ENCODE measurements around the gene KCNH8. TPM values are rescaled to one million over a fixed set of nuclear protein-coding genes. Genes with fewer than 3 reads are reported as not detected.

The KCNH8 gene
- total and polyA plus RNA-seq, 2 of the 4 experiments (the other 2 are of a cell fraction): not detected

GRCh38 chr3:19522305-19522704, 374.0 kb downstream of the KCNH8 start:
- Histone ChIP-seq H3K4me1 (ENCODE audit: control insufficient read depth, insufficient read depth, low read length) (no peaks in the 10 kb centered on the region), H4K91ac (ENCODE audit: insufficient read depth, low read depth, low read length) (no peak overlapping the region), H4K20me1 (ENCODE audit: insufficient read depth, low read length) (no peaks in the 10 kb centered on the region), H4K5ac (ENCODE audit: low read depth, low read length) (no peak overlapping the region), H3K4ac (ENCODE audit: low read depth, low read length) (no peak overlapping the region), H3K27ac (ENCODE audit: insufficient read depth, low read length) (no peak overlapping the region), H3K14ac (replicated peaks; ENCODE audit: low read depth, low read length) (no peak overlapping the region), H3K23ac (ENCODE audit: low read depth, low read length) (no peak overlapping the region), H2BK120ac (ENCODE audit: low read depth, low read length) (no peak overlapping the region), H3K9me3 (ENCODE audit: control insufficient read depth, insufficient read depth, low read length) (peaks cover 8% of the 10 kb centered on the region), H3K4me2 (ENCODE audit: low read depth, low read length) (no peak overlapping the region), H3K79me1 (ENCODE audit: low read depth in 1 of 2, low read length in 2 of 2) (no peaks in the 10 kb centered on the region), H2BK15ac (ENCODE audit: low read depth, low read length) (no peak overlapping the region), H2BK5ac (ENCODE audit: low read depth, low read length, poor library complexity, severe bottlenecking) (no peak overlapping the region), H3K36me3 (ENCODE audit: control insufficient read depth, insufficient read depth, low read length) (no peaks in the 10 kb centered on the region), H2AK9ac (replicated peaks; ENCODE audit: low read depth, low read length, poor library complexity) (no peak overlapping the region), H3K56ac (ENCODE audit: extremely low read depth, insufficient read depth, low read length) (no peak overlapping the region), H3K9ac (ENCODE audit: low read depth, low read length) (no peak overlapping the region), H3K18ac (ENCODE audit: low read depth, low read length) (no peak overlapping the region), H2AK5ac (ENCODE audit: low read depth, low read length) (no peak overlapping the region), H3K9me1 (ENCODE audit: insufficient read depth, low read length) (no peaks in the 10 kb centered on the region), H3K4me3 (ENCODE audit: insufficient read depth, low read depth, low read length) (no peak overlapping the region), H2AFZ (replicated peaks; ENCODE audit: low read length, poor library complexity) (no peak overlapping the region), H2BK20ac (ENCODE audit: low read depth, low read length) (no peak overlapping the region), H3K27me3 (ENCODE audit: control insufficient read depth, insufficient read depth, low read length) (no peaks in the 10 kb centered on the region), H4K8ac (ENCODE audit: low read depth in 2 of 2, low read length in 2 of 2) (no peak overlapping the region)
- dilution Hi-C loops (cut with HindIII; ENCODE audit: low sequenced_read_pairs, unreplicated experiment) (no loop called here), in situ Hi-C loops (cut with MboI; ENCODE audit: low sequenced_read_pairs) (no loop called here), intact Hi-C loops (cut with micrococcal nuclease) (no loop called here)
- no TSS peak for BruUV-seq (replicated peaks)
- DNase-seq (no peak), ATAC-seq (ENCODE audit: low read depth) (no peak)
- TF ChIP-seq, protein P1, sequence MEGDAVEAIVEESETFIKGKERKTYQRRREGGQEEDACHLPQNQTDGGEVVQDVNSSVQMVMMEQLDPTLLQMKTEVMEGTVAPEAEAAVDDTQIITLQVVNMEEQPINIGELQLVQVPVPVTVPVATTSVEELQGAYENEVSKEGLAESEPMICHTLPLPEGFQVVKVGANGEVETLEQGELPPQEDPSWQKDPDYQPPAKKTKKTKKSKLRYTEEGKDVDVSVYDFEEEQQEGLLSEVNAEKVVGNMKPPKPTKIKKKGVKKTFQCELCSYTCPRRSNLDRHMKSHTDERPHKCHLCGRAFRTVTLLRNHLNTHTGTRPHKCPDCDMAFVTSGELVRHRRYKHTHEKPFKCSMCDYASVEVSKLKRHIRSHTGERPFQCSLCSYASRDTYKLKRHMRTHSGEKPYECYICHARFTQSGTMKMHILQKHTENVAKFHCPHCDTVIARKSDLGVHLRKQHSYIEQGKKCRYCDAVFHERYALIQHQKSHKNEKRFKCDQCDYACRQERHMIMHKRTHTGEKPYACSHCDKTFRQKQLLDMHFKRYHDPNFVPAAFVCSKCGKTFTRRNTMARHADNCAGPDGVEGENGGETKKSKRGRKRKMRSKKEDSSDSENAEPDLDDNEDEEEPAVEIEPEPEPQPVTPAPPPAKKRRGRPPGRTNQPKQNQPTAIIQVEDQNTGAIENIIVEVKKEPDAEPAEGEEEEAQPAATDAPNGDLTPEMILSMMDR (conservative IDR thresholded peaks at IDR 0.05; ENCODE audit: low read depth, low read length): no peak
- TF ChIP-seq CHD1 (IDR thresholded peaks at IDR 0.05; ENCODE audit: low read depth, low read length): no peak
- TF ChIP-seq NFE2L2 (IDR thresholded peaks at IDR 0.05; ENCODE audit: low read depth, low read length): no peak
- TF ChIP-seq RAD21 (IDR thresholded peaks at IDR 0.05; ENCODE audit: low read length): no peak
- no peak for TF ChIP-seq FOS (IDR thresholded peaks at IDR 0.05; ENCODE audit: low read depth, low read length)
- TF ChIP-seq MXI1 (IDR thresholded peaks at IDR 0.05; ENCODE audit: borderline replicate concordance, low read depth, low read length): no peak
- TF ChIP-seq, protein P2, sequence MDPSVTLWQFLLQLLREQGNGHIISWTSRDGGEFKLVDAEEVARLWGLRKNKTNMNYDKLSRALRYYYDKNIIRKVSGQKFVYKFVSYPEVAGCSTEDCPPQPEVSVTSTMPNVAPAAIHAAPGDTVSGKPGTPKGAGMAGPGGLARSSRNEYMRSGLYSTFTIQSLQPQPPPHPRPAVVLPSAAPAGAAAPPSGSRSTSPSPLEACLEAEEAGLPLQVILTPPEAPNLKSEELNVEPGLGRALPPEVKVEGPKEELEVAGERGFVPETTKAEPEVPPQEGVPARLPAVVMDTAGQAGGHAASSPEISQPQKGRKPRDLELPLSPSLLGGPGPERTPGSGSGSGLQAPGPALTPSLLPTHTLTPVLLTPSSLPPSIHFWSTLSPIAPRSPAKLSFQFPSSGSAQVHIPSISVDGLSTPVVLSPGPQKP (IDR thresholded peaks at IDR 0.05; ENCODE audit: borderline replicate concordance, low read depth, low read length): no peak
- no peak for TF ChIP-seq RFX5 (IDR thresholded peaks at IDR 0.05; ENCODE audit: low read depth, low read length)
- no peak for TF ChIP-seq MAZ (IDR thresholded peaks at IDR 0.05; ENCODE audit: borderline replicate concordance, low read depth, low read length)
- no peak for TF ChIP-seq SMC3 (IDR thresholded peaks at IDR 0.05; ENCODE audit: low read depth, low read length)
- TF ChIP-seq BHLHE40 (IDR thresholded peaks at IDR 0.05; ENCODE audit: low read depth, low read length): no peak
- POLR2A ChIA-PET (ENCODE audit: unreplicated experiment): no interaction called here
- 17% methylated on average over 1 of the region's 1 CpG; no CpG with 5 or more reads in 1 of the 2 experiments for WGBS, 2 experiments (ENCODE audit: extremely low coverage in 2 of 2, insufficient read length in 1 of 2)
- CTCF ChIA-PET: no interaction called here
